GM18867 (cell line): ENCODE results near the gene LAMB2.

Experiments
- ATAC-seq: cut with Tn5 transposase; IDR thresholded peaks from one replicate; pipeline ENCODE4 v1.9.1; 2021; ENCODE audit warnings: mild to moderate bottlenecking, moderate library complexity; ENCODE audit not compliant: unreplicated experiment

The LAMB2 gene

GRCh38 chr3:49132437-49133225, at the start of gene LAMB2:
Gene LAMB2, minus strand, starts transcription at chr3:49133050. Its CDS starts 183 bp downstream, at chr3:49132867.
- no peak for ATAC-seq

GRCh38 chr3:49181351-49181750, 48.5 kb upstream of the LAMB2 start:
- no peak for ATAC-seq

DNA sequence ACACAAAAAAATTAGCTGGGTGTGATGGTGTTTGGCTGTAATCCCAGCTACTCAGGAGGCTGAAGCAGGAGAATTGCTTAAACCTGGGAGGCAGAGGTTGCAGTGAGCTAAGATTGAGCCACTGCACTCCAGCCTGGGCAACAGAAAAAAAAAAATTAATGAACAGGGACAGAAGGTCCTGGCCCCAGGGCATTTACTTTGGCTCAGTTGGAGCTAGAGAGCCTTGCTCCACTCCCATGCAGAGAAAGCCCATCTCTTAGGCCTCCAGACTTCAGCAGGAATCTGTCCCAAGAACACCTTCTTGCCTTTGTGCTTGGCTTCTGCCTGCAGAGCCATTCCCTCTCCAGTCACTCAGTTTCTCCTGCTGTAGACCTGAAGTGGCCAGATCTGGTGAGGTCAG, 47.3 kb upstream of the LAMB2 start:
- no peak for ATAC-seq

- ATAC-seq, result no peak
These were observed 44.2 kb upstream of the LAMB2 start for GRCh38 chr3:49177073-49177472.

- ATAC-seq, result no peak
These were observed 42.7 kb upstream of the LAMB2 start for GRCh38 chr3:49175530-49175929.

- no peak for ATAC-seq
These were observed 41.6 kb upstream of the LAMB2 start for GRCh38 chr3:49174397-49174985.

DNA sequence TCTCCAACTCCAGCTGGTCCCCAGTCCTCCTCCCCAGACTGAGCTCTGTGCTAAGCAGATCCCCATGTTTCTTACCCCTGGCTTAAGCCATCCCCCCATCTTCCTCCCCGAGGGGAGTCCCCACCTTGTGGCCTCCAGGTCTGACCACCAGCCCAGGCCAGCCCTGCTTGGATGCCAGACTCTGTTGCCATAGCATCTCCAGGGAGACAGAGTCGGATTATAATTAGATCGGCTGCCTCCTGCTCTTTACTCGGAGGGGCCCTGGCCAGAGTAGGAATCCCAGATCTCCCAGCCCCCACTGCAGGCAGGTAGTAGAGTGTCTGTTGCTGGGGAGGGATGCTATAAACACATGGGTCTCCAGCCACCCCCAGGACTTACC, 40.9 kb upstream of the LAMB2 start:
- ATAC-seq, result no peak

DNA sequence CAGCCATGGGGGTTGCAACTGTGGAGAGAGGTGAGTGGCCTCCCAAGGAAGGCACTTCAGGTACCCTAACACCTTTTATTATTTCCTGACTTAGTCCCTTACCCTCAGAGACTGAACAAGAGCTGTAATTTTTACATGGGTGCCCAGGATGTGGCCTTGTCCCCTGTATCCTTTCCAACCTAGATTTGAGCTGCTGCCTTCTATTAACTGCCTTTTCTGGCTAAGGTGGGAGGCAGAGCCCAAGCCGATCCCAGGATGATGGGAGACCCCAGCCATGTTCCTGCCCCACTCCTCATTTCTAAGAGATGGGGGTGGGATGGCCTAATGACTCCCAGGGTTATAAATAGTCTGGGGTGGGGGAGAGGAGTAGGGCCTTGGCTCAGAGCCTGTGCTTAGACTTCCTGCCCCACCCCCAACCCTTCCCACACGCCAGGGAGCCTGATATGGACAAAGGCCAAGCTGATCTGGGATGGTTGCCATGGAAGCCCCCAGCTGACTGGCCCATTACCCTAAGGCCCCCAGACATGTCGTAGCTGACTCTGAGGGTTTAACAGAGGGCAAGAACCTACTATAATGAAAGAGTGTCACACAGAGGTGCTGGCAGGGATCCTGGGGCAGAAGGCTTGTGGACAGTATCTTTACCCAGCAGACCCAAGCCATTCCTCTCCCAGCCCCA, 40.4 kb upstream of the LAMB2 start:
- no peak for ATAC-seq

DNA sequence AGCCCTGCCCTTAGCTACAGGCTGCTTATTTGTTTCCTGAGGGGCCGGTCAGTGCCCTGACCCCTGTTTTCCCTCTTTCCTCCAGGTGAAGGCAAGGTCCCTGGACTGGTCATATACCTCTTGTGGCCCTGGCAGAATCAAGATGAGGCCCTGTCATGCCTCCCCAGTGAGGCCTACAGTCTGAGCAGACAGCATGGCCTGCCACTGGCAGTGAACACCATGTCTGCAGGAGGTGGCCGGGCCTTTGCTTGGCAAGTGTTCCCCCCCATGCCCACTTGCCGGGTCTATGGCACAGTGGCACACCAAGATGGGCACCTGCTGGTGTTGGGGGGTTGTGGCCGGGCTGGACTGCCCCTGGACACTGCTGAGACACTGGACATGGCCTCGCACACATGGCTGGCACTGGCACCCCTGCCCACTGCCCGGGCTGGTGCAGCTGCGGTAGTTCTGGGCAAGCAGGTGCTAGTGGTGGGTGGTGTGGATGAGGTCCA, 39.7 kb upstream of the LAMB2 start:
- ATAC-seq, result no peak

DNA sequence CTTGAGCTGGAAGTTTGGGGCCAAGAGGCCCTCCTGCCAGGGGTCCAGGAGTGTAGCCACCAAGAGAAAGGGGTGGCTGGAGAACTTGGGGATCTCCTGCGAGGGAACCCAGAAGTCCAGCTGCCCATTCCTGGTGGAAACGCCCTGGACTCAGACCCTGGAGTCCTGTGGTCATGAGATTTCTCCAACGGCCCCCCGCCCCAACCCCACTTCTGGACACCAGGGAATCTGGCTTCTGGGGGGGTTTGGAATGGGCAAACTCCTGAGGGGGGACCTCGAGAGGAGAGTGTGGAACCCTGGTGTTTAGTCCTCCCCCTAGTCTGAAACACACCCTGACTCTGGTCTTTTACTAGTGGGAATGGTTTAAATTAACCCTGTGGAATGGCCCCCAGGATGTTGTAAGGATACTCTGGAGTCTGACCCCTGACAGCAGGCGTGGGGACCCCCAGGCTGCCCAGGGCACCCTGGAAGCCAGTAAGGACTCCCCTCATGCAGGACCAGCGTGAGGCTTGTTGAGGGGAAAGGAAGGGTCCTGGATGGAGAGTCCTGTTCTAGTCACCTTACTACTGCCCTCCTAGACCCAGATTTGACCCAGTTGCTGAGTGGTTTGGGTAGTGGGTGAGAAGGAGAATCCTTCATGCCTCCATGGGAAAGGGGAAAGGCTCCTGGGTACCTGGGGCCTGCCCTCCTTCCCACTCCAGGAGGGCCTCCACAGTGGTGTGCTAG, 39.1 kb upstream of the LAMB2 start:
- no peak for ATAC-seq

- ATAC-seq, result no peak
These were observed 38.4 kb upstream of the LAMB2 start, which contains the start of gene KLHDC8B for GRCh38 chr3:49171119-49171774. Gene KLHDC8B, plus strand, starts transcription at chr3:49171598. Its CDS starts 1,172 bp downstream, at chr3:49172770.

DNA sequence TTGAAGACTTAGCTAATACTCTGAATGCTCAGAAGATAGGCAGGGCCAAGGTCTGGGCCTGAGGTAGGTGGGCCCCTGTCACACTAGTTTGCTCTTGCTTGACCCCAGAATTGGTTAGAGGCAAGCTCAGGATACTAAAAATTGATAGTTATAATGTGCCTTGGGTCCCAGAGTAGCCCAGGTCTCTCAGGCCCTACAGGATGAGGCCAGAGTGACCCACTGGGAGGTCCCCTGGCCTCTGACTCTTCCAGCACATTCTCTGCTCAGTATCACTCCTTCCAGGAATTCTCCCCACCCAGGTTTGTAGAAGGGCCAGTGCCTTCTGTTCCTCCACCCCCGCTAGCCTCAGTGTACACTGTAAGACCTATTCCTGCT, 37.9 kb upstream of the LAMB2 start:
- ATAC-seq, result no peak

DNA sequence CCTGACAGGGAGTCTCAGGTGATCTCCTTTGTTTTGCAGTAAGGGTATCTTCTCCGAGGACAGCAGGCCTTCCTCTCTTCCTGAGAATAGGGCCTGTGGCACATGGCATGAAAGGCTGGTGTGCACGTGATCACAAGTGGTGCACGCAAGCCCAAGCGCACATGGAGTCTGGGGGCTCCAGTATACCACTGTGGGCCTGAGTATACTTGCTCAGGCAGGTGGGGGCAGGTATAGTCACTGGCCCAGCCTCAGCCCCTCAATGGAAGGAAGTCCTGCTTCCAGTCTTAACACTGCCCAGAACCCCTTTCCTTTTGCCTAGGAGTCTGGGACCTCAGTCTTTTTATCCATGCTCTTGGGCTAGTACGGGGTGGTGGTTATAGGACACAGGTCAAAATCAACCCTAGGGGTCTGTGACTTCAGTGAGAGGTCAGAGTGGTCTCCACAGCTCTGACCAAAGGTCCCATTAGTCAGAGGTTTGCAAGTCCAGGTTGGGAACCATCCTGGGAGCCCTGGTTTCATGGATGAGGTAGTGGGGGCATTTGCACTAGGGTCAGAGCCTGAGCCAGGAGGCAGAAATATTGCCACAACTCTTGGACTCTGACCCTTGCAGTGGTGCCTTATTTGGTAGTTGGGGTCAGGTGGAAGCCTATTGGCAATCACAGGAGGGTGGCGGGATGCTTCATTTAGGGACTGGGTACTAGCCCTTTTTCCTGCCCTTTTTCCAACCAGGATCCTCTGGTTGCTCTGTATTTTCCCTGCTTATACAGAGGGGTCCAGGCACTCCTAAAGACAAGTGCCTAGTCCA, 34.1 kb upstream of the LAMB2 start:
- no peak for ATAC-seq

GRCh38 chr3:49165771-49166751, 33.2 kb upstream of the LAMB2 start, which contains the start of gene CCDC71:
Gene CCDC71, minus strand, starts transcription at chr3:49166331. Its CDS starts 2,123 bp downstream, at chr3:49164208.
- peak; percentile 63 for ATAC-seq

GRCh38 chr3:49164983-49165720, 32.3 kb upstream of the LAMB2 start:
- no peak for ATAC-seq

- ATAC-seq, result no peak
These were observed 30.8 kb upstream of the LAMB2 start for GRCh38 chr3:49163609-49164008.

DNA sequence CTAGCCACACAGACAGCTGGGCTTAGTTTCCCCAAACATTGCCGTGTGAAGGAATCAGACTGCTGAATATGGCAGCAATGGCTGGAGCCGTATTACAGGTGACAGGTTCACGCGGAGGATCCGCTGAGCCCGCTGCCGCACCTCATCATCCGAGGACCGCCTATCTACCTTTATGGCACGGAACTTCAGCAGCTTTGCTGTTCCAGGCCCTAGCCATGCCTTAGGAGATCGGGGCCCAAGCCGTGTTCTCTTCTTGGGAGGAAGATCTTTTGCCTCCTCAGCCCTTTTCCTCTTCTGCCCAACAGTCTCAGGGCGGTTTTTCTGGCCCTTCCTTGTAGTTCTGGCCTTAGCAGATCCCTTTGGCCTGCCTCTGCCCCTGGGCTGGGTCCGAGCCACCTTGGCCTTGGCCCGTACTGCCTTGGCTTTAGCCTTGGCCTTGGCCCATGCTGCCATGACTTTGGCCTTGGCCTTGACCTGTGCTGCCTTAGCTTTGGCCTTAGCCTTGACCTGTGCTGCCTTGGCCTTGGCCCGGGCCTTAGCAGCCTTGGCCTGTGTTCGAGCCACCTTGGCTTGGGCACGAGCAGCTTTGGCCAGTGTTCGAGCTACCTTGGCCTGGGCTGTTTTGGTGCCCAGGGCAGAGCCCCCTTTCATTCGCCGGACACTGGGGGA, 30.0 kb upstream of the LAMB2 start:
- no peak for ATAC-seq
